Adrenal gland (tissue), 5 donors: ENCODE results near the gene C1orf167.

ENCODE experiments used
- CTCF ChIP-seq, 6 experiments: fragments of 450-650 bp in 4 of 6; fragments of 200-600 bp in 2 of 6; sonication (generic) in 1 of 6; IDR thresholded peaks; 1 replicate in 5 of 6; 2 replicates in 1 of 6; pipeline versions ENCODE4 v1.5.1 to v1.8.0; 2016 to 2021; ENCODE audit warnings: antibody characterized with exemption in 6 of 6, mild to moderate bottlenecking in 2 of 6, moderate library complexity in 1 of 6
- POLR2A ChIP-seq, 2 donors: fragments of 450-650 bp; IDR thresholded peaks; one replicate each; pipeline ENCODE4 v1.6.1; 2017; ENCODE audit warnings: antibody characterized with exemption in 2 of 2, mild to moderate bottlenecking in 2 of 2, moderate library complexity in 1 of 2
- donor health status: DM: no; HTN: no; CAD: no.

GRCh38 chr1:11720033-11720376, 42.0 kb upstream of the C1orf167 start:
- peak in 1 of 6 experiments; percentile 9 for TF ChIP-seq CTCF (IDR thresholded peaks at IDR 0.05)
- no peak for TF ChIP-seq POLR2A (IDR thresholded peaks at IDR 0.05)
